HG03280 (cell line): ENCODE results near the gene RGS6.
"Not testable (repeated sequence)": the region's sequence is repeated elsewhere in the genome, so short reads cannot be mapped to it uniquely, and the experiment has no call there.

Experiments used
- ATAC-seq: cut with Tn5 transposase; IDR thresholded peaks from one replicate; pipeline ENCODE4 v1.9.1; 2021; ENCODE audit warnings: mild to moderate bottlenecking, moderate library complexity; ENCODE audit not compliant: unreplicated experiment

Gene RGS6

GRCh38 chr14:71932229-71932981, at the start of gene RGS6:
TSS of gene RGS6 (plus strand) at chr14:71932429.
- ATAC-seq: peak; percentile 57

GRCh38 chr14:71883094-71883493, 49.1 kb upstream of the RGS6 start:
- ATAC-seq: no peak

- ATAC-seq: no peak
These were observed 46.9 kb upstream of the RGS6 start for GRCh38 chr14:71885301-71885700.

- not testable (repeated sequence) for ATAC-seq
These were observed 44.4 kb upstream of the RGS6 start for GRCh38 chr14:71887802-71888201.

GRCh38 chr14:71890541-71890940, 41.7 kb upstream of the RGS6 start:
- ATAC-seq: no peak

- no peak for ATAC-seq
These were observed 41.0 kb upstream of the RGS6 start for GRCh38 chr14:71891185-71891584.

GRCh38 chr14:71891970-71892369, 40.3 kb upstream of the RGS6 start:
- ATAC-seq: no peak

- ATAC-seq: no peak
These were observed 27.2 kb upstream of the RGS6 start for GRCh38 chr14:71905031-71905430.

GRCh38 chr14:71905860-71906259, 26.4 kb upstream of the RGS6 start:
- ATAC-seq: no peak

GRCh38 chr14:71907793-71908515, 24.3 kb upstream of the RGS6 start:
- ATAC-seq: no peak

GRCh38 chr14:71911669-71912068, 20.6 kb upstream of the RGS6 start:
- ATAC-seq: no peak

- ATAC-seq: no peak
These were observed 18.9 kb upstream of the RGS6 start for GRCh38 chr14:71913342-71913741.

GRCh38 chr14:71918955-71919354, 13.3 kb upstream of the RGS6 start:
- no peak for ATAC-seq

GRCh38 chr14:71923513-71923912, 8.7 kb upstream of the RGS6 start:
- ATAC-seq: no peak

- no peak for ATAC-seq
These were observed 569 bp upstream of the RGS6 start for GRCh38 chr14:71931492-71932228.

GRCh38 chr14:71933001-71933587, 865 bp downstream of the RGS6 start:
- ATAC-seq: no peak

GRCh38 chr14:71938273-71938672, 6.0 kb downstream of the RGS6 start:
- ATAC-seq: not testable (repeated sequence)

- not testable (repeated sequence) for ATAC-seq
These were observed 7.1 kb downstream of the RGS6 start for GRCh38 chr14:71939344-71939743.

- not testable (repeated sequence) for ATAC-seq
These were observed 8.3 kb downstream of the RGS6 start for GRCh38 chr14:71940500-71940899.

- not testable (repeated sequence) for ATAC-seq
These were observed 9.4 kb downstream of the RGS6 start for GRCh38 chr14:71941616-71942015.
